GM18519 (cell line): Measurements from ENCODE around the gene ALDH9A1.

Source experiments
- ATAC-seq: cut with Tn5 transposase; IDR thresholded peaks from one replicate; pipeline ENCODE4 v1.9.1; 2021; ENCODE audit warnings: mild to moderate bottlenecking, moderate library complexity; ENCODE audit not compliant: unreplicated experiment, low FRiP score

ALDH9A1 gene

GRCh38 chr1:165628147-165628822 is 70.1 kb downstream of the ALDH9A1 start:
- ATAC-seq, result no peak

DNA sequence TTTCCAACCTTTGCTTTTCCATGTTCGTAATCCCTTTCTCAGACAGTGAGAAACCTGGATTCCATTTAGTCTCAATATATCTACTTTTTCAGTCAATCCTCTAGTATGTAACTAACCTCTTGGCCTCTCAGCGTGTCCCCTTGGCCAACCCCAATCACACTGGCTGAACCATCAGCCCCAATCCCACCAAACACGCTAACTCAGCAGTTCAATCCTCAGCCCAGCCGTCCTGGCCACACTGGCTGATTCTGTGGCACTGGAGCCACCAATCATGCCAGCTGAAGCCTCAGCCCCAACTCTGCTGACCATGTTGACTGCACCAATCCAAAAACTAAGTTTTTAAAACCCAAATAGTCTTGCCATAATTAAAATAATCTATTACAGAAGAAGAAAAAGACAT is 73.9 kb downstream of the ALDH9A1 start:
- ATAC-seq, result no peak

DNA sequence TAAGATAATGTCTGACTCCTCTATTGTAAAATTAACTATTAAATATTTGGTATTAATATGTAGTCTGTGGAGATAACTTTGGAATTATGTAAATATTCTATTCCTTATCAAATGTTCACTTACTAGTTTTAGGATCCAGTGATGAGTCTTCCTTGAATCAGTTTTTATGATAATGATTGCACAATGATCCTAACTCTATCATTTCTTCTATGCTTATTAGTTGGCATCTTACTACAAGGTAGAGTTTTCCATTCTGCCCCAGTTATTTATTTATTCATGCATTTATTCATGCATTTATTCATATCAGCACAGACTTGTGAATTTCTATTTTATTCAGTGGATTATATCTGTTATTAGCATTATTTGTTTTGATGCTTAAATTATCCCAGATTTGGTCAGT is 74.7 kb downstream of the ALDH9A1 start:
- ATAC-seq, result no peak

DNA sequence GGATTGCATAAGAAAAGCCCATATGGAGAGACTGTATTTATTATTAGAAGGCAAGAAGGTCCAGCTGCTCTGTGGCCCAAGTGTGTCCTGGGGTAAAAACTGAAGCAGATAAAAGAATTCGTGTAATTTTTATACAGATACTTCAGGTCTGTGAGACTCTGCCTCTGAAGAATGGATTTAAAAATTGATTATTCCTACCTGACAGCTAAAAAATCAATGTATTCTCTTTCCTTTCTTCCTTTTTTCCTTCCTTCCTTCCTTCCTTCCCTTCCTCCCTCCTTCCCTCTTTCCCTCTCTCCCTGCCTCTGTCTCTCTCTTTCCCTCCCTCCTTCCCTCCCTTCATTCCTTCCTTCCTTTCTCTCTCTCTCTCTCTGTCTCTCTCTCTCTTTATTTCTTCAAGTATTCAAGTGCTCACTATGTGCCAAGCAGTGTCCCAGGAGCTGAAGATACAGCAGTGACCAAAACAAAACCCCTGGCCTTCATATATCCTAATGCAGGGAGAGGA is 78.7 kb downstream of the ALDH9A1 start:
- ATAC-seq, result no peak

GRCh38 chr1:165616987-165617546 is 81.3 kb downstream of the ALDH9A1 start:
- ATAC-seq, result no peak

DNA sequence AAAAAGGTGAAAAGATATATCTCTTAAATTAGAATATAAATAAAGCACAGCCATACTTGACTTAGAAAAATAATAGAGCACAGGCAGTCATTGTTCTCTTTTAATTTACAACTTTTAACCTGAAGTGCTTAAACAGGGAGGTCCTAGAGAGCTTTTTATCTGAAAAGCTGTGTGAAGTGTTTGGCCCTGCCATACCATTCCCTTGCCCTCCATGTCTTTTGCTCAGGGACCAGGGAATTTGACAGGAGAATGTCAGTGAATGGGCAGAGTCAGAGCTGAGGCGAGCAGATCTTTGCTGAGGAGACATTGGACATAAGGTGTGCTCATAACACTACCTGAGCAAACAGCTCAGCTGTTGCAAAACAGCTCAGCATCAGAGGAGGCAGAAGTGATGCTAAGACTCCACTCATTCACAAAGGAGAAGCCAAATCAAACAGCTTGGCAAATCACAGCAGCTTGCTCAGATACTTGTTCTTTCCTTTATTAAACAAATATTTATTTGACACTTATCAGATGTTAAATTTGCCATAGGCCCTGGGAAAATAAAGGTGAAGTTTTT is 82.2 kb downstream of the ALDH9A1 start:
- no peak for ATAC-seq
